Measurements from ENCODE around the gene CACNA1F. TPM values are rescaled to one million over a fixed set of nuclear protein-coding genes. Genes with fewer than 3 reads are reported as not detected.

CACNA1F gene
- polyA plus RNA-seq, 6 donors from 2014 or later: 0.08 to 0.25 (median 0.14) TPM

- no peaks in the 10 kb centered on the region for H3K4me1 Mint-ChIP-seq
- H3K27ac Mint-ChIP-seq: no peak overlapping the region
- H3K4me3 Mint-ChIP-seq: no peak overlapping the region
- H3K36me3 Mint-ChIP-seq: peaks cover 0 to 10% of the 10 kb centered on the region in 2 donors
- peaks cover 0 to 14% (median 9%) of the 10 kb centered on the region in 3 donors for H3K27me3 Mint-ChIP-seq
- H3K9me3 Mint-ChIP-seq: peaks cover 0 to 16% (median 0%) of the 10 kb centered on the region in 7 donors
- DNase-seq: no peak
- no peak for ATAC-seq (ENCODE audit: low read depth in 2 of 2)
These were observed 20.9 kb downstream of the CACNA1F start for GRCh38 chrX:49212209-49212608.

- no peaks in the 10 kb centered on the region for H3K4me1 Mint-ChIP-seq
- DNase-seq (no peak), ATAC-seq (ENCODE audit: low read depth in 2 of 2) (no peak)
- H3K9me3 Mint-ChIP-seq: peaks cover 0 to 16% (median 0%) of the 10 kb centered on the region in 7 donors
- H3K4me3 Mint-ChIP-seq: peak overlapping the region in 2 of 8 donors; percentile 11 to 77
- peaks cover 0 to 10% of the 10 kb centered on the region in 2 donors for H3K36me3 Mint-ChIP-seq
- no peak overlapping the region for H3K27ac Mint-ChIP-seq
- H3K27me3 Mint-ChIP-seq: peaks cover 0 to 11% (median 9%) of the 10 kb centered on the region in 3 donors
These were observed 22.1 kb downstream of the CACNA1F start for GRCh38 chrX:49211074-49211473.

- Mint-ChIP-seq H3K9me3 (peaks cover 0 to 16% (median 0%) of the 10 kb centered on the region in 7 donors), H3K4me3 (peak overlapping the region in 1 of 8 donors; percentile 39), H3K27me3 (peaks cover 0 to 9% (median 5%) of the 10 kb centered on the region in 3 donors), H3K27ac (no peak overlapping the region), H3K36me3 (peaks cover 0 to 10% of the 10 kb centered on the region in 2 donors), H3K4me1 (no peaks in the 10 kb centered on the region)
- no peak for ATAC-seq (ENCODE audit: low read depth in 2 of 2)
- no peak for DNase-seq
These were observed 22.7 kb downstream of the CACNA1F start for GRCh38 chrX:49210406-49210805.

- Mint-ChIP-seq H3K27ac (no peak overlapping the region), H3K36me3 (peaks cover 0 to 10% of the 10 kb centered on the region in 2 donors), H3K9me3 (peaks cover 0 to 16% (median 0%) of the 10 kb centered on the region in 7 donors), H3K27me3 (peaks cover 0 to 9% (median 0%) of the 10 kb centered on the region in 3 donors), H3K4me3 (peak overlapping the region in 6 of 8 donors; percentile 6 to 47 (median 18)), H3K4me1 (no peaks in the 10 kb centered on the region)
- DNase-seq (no peak), ATAC-seq (ENCODE audit: low read depth in 2 of 2) (peak; percentile 25 to 27)
These were observed 23.5 kb downstream of the CACNA1F start for GRCh38 chrX:49209434-49210251.

- no peaks in the 10 kb centered on the region for H3K4me1 Mint-ChIP-seq
- ATAC-seq (ENCODE audit: low read depth in 2 of 2) (no peak), DNase-seq (no peak)
- H3K9me3 Mint-ChIP-seq: peaks cover 0 to 13% (median 0%) of the 10 kb centered on the region in 7 donors
- H3K27ac Mint-ChIP-seq: no peak overlapping the region
- peaks cover 0 to 15% (median 0%) of the 10 kb centered on the region in 3 donors for H3K27me3 Mint-ChIP-seq
- peaks cover 0 to 7% of the 10 kb centered on the region in 2 donors for H3K36me3 Mint-ChIP-seq
- H3K4me3 Mint-ChIP-seq: no peak overlapping the region
These were observed 24.7 kb downstream of the CACNA1F start for GRCh38 chrX:49208399-49208798.

GRCh38 chrX:49206543-49206942 lies 26.6 kb downstream of the CACNA1F start:
- ATAC-seq (ENCODE audit: low read depth in 2 of 2): no peak
- Mint-ChIP-seq H3K27ac (no peak overlapping the region), H3K27me3 (peaks cover 0 to 15% (median 0%) of the 10 kb centered on the region in 3 donors), H3K36me3 (no peaks in the 10 kb centered on the region), H3K9me3 (no peaks in the 10 kb centered on the region), H3K4me3 (no peak overlapping the region), H3K4me1 (no peaks in the 10 kb centered on the region)
- no peak for DNase-seq

GRCh38 chrX:49205443-49205842 lies 27.7 kb downstream of the CACNA1F start:
- no peak for DNase-seq
- Mint-ChIP-seq H3K4me1 (peaks cover 0 to 6% (median 4%) of the 10 kb centered on the region in 3 donors), H3K36me3 (no peaks in the 10 kb centered on the region), H3K9me3 (peaks cover 0 to 2% (median 0%) of the 10 kb centered on the region in 7 donors), H3K27me3 (peaks cover 0 to 7% (median 0%) of the 10 kb centered on the region in 3 donors), H3K4me3 (no peak overlapping the region), H3K27ac (no peak overlapping the region)
- ATAC-seq (ENCODE audit: low read depth in 2 of 2): no peak

- Mint-ChIP-seq H3K27me3 (peaks cover 0 to 7% (median 0%) of the 10 kb centered on the region in 3 donors), H3K9me3 (peaks cover 0 to 2% (median 0%) of the 10 kb centered on the region in 7 donors), H3K36me3 (no peaks in the 10 kb centered on the region), H3K4me3 (no peak overlapping the region), H3K27ac (peak overlapping the region in 1 of 6 donors; percentile 76), H3K4me1 (peaks cover 0 to 7% (median 4%) of the 10 kb centered on the region in 3 donors)
- ATAC-seq (ENCODE audit: low read depth in 2 of 2): no peak
- DNase-seq: no peak
These were observed 28.4 kb downstream of the CACNA1F start for GRCh38 chrX:49204709-49205108.

GRCh38 chrX:49204017-49204416 lies 29.1 kb downstream of the CACNA1F start:
- H3K4me3 Mint-ChIP-seq: no peak overlapping the region
- DNase-seq: no peak
- no peak for ATAC-seq (ENCODE audit: low read depth in 2 of 2)

GRCh38 chrX:49203536-49203935 lies 29.6 kb downstream of the CACNA1F start:
- ATAC-seq (ENCODE audit: low read depth in 2 of 2) (no peak), DNase-seq (no peak)
- H3K9me3 Mint-ChIP-seq: peaks cover 0 to 2% (median 0%) of the 10 kb centered on the region in 7 donors
- H3K36me3 Mint-ChIP-seq: no peaks in the 10 kb centered on the region
- H3K27me3 Mint-ChIP-seq: peaks cover 0 to 9% (median 0%) of the 10 kb centered on the region in 3 donors
- no peak overlapping the region for H3K4me3 Mint-ChIP-seq
- peaks cover 4 to 13% (median 5%) of the 10 kb centered on the region in 3 donors for H3K4me1 Mint-ChIP-seq
- H3K27ac Mint-ChIP-seq: no peak overlapping the region

More at GRCh38 chrX:49204017-49204416, 29.1 kb downstream of the CACNA1F start:
- peaks cover 0 to 7% (median 0%) of the 10 kb centered on the region in 3 donors for H3K27me3 Mint-ChIP-seq
- H3K9me3 Mint-ChIP-seq: peaks cover 0 to 2% (median 0%) of the 10 kb centered on the region in 7 donors
- H3K27ac Mint-ChIP-seq: no peak overlapping the region
- H3K36me3 Mint-ChIP-seq: no peaks in the 10 kb centered on the region
- peaks cover 3 to 10% (median 4%) of the 10 kb centered on the region in 3 donors for H3K4me1 Mint-ChIP-seq

GRCh38 chrX:49202022-49202421 lies 31.1 kb downstream of the CACNA1F start:
- peaks cover 11 to 18% (median 12%) of the 10 kb centered on the region in 3 donors for H3K4me1 Mint-ChIP-seq
- ATAC-seq (ENCODE audit: low read depth in 2 of 2) (no peak), DNase-seq (no peak)
- peak overlapping the region in 1 of 8 donors; percentile 51 for H3K4me3 Mint-ChIP-seq
- no peak overlapping the region for H3K27ac Mint-ChIP-seq
- peaks cover 0 to 2% (median 0%) of the 10 kb centered on the region in 7 donors for H3K9me3 Mint-ChIP-seq
- no peaks in the 10 kb centered on the region for H3K36me3 Mint-ChIP-seq
- H3K27me3 Mint-ChIP-seq: peaks cover 0 to 17% (median 0%) of the 10 kb centered on the region in 3 donors

GRCh38 chrX:49199906-49200771 lies 33.0 kb downstream of the CACNA1F start, which contains the start of gene SYP:
Gene SYP (minus strand): TSS chrX:49200193. CDS start chrX:49200186, 7 bp downstream.
- ATAC-seq (ENCODE audit: low read depth in 2 of 2) (peak; percentile 95 to 96), DNase-seq (peak; percentile 84)
- Mint-ChIP-seq H3K9me3 (peaks cover 0 to 2% (median 0%) of the 10 kb centered on the region in 7 donors), H3K27me3 (peaks cover 0 to 17% (median 0%) of the 10 kb centered on the region in 3 donors), H3K4me1 (peaks cover 11 to 18% (median 12%) of the 10 kb centered on the region in 3 donors), H3K4me3 (peak within 1 kb of the TSS; percentile 48 to 85 (median 78)), H3K27ac (peak within 1 kb of the TSS in 4 of 6 donors; percentile 49 to 69 (median 63)), H3K36me3 (no peaks in the 10 kb centered on the region)

- no peak for DNase-seq
- Mint-ChIP-seq H3K36me3 (no peaks in the 10 kb centered on the region), H3K27ac (no peak overlapping the region), H3K9me3 (peaks cover 0 to 2% (median 0%) of the 10 kb centered on the region in 7 donors), H3K4me1 (peaks cover 11 to 18% (median 12%) of the 10 kb centered on the region in 3 donors), H3K4me3 (peak overlapping the region in 1 of 8 donors; percentile 48), H3K27me3 (peaks cover 0 to 16% (median 0%) of the 10 kb centered on the region in 3 donors)
- no peak for ATAC-seq (ENCODE audit: low read depth in 2 of 2)
These were observed 33.9 kb downstream of the CACNA1F start for GRCh38 chrX:49199315-49199595.

All from naive B cell (primary cell).